ENCODE measurements around the gene SMAD6. TPM values are rescaled to one million over a fixed set of nuclear protein-coding genes. Genes with fewer than 3 reads are reported as not detected.

Gene SMAD6
- total RNA-seq, 2 donors from 2014 or later = 14.0 to 25.4 TPM

GRCh38 chr15:66675446-66675845, 26.6 kb upstream of the SMAD6 start:
- no peak for ATAC-seq
- Histone ChIP-seq H3K4me3 (no peak overlapping the region), H3K27me3 (no peaks in the 10 kb centered on the region), H3K36me3 (replicated peaks in 1 of 2; ENCODE audit: insufficient read depth in 1 of 2, low read depth in 2 of 2) (no peaks in the 10 kb centered on the region), H3K9me3 (no peaks in the 10 kb centered on the region), H3K4me1 (peaks cover 7% of the 10 kb centered on the region), H3K27ac (no peak overlapping the region)
- no peak for DNase-seq
- intact Hi-C loops (cut with DNase I) = no loop called here
- no peak for TF ChIP-seq CTCF (IDR thresholded peaks at IDR 0.05)
- TF ChIP-seq POLR2A (IDR thresholded peaks at IDR 0.05) = no peak
- 70 to 100% methylated on average over 1 of the region's 1 CpG for WGBS, 2 donors

- DNase-seq (no peak), ATAC-seq (no peak)
- intact Hi-C loops (cut with DNase I) = no loop called here
- no peak for TF ChIP-seq CTCF (IDR thresholded peaks at IDR 0.05)
- no peak for TF ChIP-seq POLR2A (IDR thresholded peaks at IDR 0.05)
- Histone ChIP-seq H3K4me3 (no peak overlapping the region), H3K36me3 (replicated peaks in 1 of 2; ENCODE audit: insufficient read depth in 1 of 2, low read depth in 2 of 2) (no peaks in the 10 kb centered on the region), H3K27me3 (no peaks in the 10 kb centered on the region), H3K27ac (no peak overlapping the region), H3K4me1 (no peaks in the 10 kb centered on the region), H3K9me3 (no peaks in the 10 kb centered on the region)
- WGBS, 2 donors = 93 to 100% methylated on average over 1 of the region's 1 CpG
These were observed 24.7 kb upstream of the SMAD6 start for GRCh38 chr15:66677336-66677735.

DNA sequence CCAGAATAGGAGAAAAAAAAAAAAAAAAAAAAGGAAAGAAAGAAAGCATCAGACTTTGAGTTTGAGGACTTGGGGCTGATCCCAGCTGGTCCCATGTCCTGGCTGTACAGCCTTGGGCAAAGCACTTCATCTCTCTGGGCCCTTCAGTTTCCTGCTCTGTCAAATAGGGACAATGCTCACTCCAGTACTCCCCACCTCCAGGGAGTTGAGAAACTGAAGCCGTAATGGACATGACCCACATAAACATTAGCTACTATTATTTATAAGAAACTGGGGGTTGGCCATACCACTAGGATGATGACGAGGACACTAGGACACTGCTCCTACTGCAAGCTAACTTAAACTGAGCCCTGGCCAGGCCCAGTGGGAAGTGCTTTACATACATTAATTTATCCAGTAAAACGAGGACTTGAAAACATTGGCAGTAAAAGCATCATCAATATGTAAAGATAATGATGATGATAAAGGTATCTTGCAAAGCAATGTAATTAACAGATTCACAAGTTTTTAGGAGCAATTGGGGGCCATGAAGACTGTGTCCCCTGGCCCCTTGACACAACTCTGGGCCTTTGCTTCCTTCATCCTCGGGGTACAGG, 22.9 kb upstream of the SMAD6 start:
- WGBS, 2 donors = 67 to 70% methylated on average over 3 to 4 of the region's 4 CpGs
- Histone ChIP-seq H3K27ac (no peak overlapping the region), H3K27me3 (no peaks in the 10 kb centered on the region), H3K9me3 (no peaks in the 10 kb centered on the region), H3K36me3 (replicated peaks in 1 of 2; ENCODE audit: insufficient read depth in 1 of 2, low read depth in 2 of 2) (no peaks in the 10 kb centered on the region), H3K4me3 (no peak overlapping the region), H3K4me1 (no peaks in the 10 kb centered on the region)
- DNase-seq (no peak), ATAC-seq (no peak)
- intact Hi-C loops (cut with DNase I) = no loop called here
- TF ChIP-seq CTCF (IDR thresholded peaks at IDR 0.05) (no peak), POLR2A (IDR thresholded peaks at IDR 0.05) (no peak)

GRCh38 chr15:66679657-66680108, 22.4 kb upstream of the SMAD6 start:
- no peaks in the 10 kb centered on the region for H3K27me3 ChIP-seq
- no peak for DNase-seq
- no peak for ATAC-seq

More at GRCh38 chr15:66679657-66680108, 22.4 kb upstream of the SMAD6 start:
- no peaks in the 10 kb centered on the region for H3K36me3 ChIP-seq (replicated peaks in 1 of 2; ENCODE audit: insufficient read depth in 1 of 2, low read depth in 2 of 2)
- 73 to 96% methylated on average over 4 to 10 of the region's 10 CpGs for WGBS, 2 donors
- no peak overlapping the region for H3K27ac ChIP-seq
- H3K4me1 ChIP-seq = no peaks in the 10 kb centered on the region
- intact Hi-C loops (cut with DNase I) = no loop called here
- H3K9me3 ChIP-seq = no peaks in the 10 kb centered on the region
- TF ChIP-seq POLR2A (IDR thresholded peaks at IDR 0.05) = no peak
- TF ChIP-seq CTCF (IDR thresholded peaks at IDR 0.05) = no peak
- H3K4me3 ChIP-seq = no peak overlapping the region

Measured in body of pancreas (tissue), 4 donors.